Measurements from ENCODE around the gene ROCK1.

GRCh38 chr18:21110713-21111345 lies 784 bp downstream of the ROCK1 start:
- TF ChIP-seq, protein P1, sequence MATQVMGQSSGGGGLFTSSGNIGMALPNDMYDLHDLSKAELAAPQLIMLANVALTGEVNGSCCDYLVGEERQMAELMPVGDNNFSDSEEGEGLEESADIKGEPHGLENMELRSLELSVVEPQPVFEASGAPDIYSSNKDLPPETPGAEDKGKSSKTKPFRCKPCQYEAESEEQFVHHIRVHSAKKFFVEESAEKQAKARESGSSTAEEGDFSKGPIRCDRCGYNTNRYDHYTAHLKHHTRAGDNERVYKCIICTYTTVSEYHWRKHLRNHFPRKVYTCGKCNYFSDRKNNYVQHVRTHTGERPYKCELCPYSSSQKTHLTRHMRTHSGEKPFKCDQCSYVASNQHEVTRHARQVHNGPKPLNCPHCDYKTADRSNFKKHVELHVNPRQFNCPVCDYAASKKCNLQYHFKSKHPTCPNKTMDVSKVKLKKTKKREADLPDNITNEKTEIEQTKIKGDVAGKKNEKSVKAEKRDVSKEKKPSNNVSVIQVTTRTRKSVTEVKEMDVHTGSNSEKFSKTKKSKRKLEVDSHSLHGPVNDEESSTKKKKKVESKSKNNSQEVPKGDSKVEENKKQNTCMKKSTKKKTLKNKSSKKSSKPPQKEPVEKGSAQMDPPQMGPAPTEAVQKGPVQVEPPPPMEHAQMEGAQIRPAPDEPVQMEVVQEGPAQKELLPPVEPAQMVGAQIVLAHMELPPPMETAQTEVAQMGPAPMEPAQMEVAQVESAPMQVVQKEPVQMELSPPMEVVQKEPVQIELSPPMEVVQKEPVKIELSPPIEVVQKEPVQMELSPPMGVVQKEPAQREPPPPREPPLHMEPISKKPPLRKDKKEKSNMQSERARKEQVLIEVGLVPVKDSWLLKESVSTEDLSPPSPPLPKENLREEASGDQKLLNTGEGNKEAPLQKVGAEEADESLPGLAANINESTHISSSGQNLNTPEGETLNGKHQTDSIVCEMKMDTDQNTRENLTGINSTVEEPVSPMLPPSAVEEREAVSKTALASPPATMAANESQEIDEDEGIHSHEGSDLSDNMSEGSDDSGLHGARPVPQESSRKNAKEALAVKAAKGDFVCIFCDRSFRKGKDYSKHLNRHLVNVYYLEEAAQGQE (IDR thresholded peaks at IDR 0.05; ENCODE audit: low read depth, low read length): no peak
- no peak for TF ChIP-seq POLR2AphosphoS5 (IDR thresholded peaks at IDR 0.05; ENCODE audit: low read depth, low read length)
